MCF 10A (cell line): ENCODE measurements around the gene SURF1. TPM values are rescaled to one million over a fixed set of nuclear protein-coding genes. Genes with fewer than 3 reads are reported as not detected.
A peak's percentile ranks its signal among the peaks of the same experiment; 100 is the strongest.

Source experiments
- BruUV-seq: library from RNA; stranded (reverse); fragments of 400-500 nt; replicated peaks from 2 replicates; lab custom pipeline; 2021; lab: Mats Ljungman, UMichigan
- CTCF ChIA-PET: fragments of 300-600 bp; sonication (Branson Sonifier 250); formaldehyde crosslinking; extraction: SDS; loops from one replicate; lab custom pipeline; 2021; ENCODE audit warnings: antibody characterized with exemption, inconsistent platforms; lab: Yijun Ruan, JAX
- POLR2A ChIA-PET: fragments of 300-600, 350-650 bp; sonication (Branson Sonifier 250); formaldehyde crosslinking; extraction: SDS; loops from one replicate; lab custom pipeline; 2020; ENCODE audit warnings: antibody characterized with exemption, inconsistent platforms; lab: Yijun Ruan, JAX
- DNase-seq: peaks from one replicate; pipeline ENCODE4 v3.0.0-alpha.2; 2018; ENCODE audit not compliant: unreplicated experiment
- H3K27ac Mint-ChIP-seq: one replicate; pipeline ENCODE4 v1.8.0; 2022; ENCODE audit warnings: mild to moderate bottlenecking, low read depth, mixed read lengths; ENCODE audit not compliant: unreplicated experiment
- H3K27me3 Mint-ChIP-seq: one replicate; pipeline ENCODE4 v1.8.0; 2022; ENCODE audit warnings: mixed read lengths; ENCODE audit not compliant: insufficient read depth, unreplicated experiment
- H3K36me3 Mint-ChIP-seq: one replicate; pipeline ENCODE4 v1.8.0; 2022; ENCODE audit warnings: mild to moderate bottlenecking, moderate library complexity, mixed read lengths; ENCODE audit not compliant: insufficient read depth, unreplicated experiment
- H3K4me1 Mint-ChIP-seq: one replicate; pipeline ENCODE4 v1.8.0; 2022; ENCODE audit warnings: mixed read lengths; ENCODE audit not compliant: insufficient read depth, unreplicated experiment
- H3K4me3 Mint-ChIP-seq: one replicate; pipeline ENCODE4 v1.8.0; 2022; ENCODE audit warnings: mild to moderate bottlenecking, moderate library complexity, mixed read lengths; ENCODE audit not compliant: unreplicated experiment
- H3K9me3 Mint-ChIP-seq: one replicate; pipeline ENCODE4 v1.8.0; 2022; ENCODE audit warnings: mixed read lengths; ENCODE audit not compliant: unreplicated experiment
- intact Hi-C: fragments of 100-400 bp; cut with micrococcal nuclease; formaldehyde crosslinking; loops from 2 replicates; pipeline ENCODE4 v1.14.1; 2022
- total RNA-seq: library from RNA; stranded (reverse); gene quantifications from 2 replicates; pipeline ENCODE4 v1.2.3, GENCODE V29; 2022
- TF ChIP-seq, protein P1 (sequence below): fragments of 200-600 bp; IDR thresholded peaks from one replicate; pipeline ENCODE4 v1.8.0; 2022; ENCODE audit warnings: antibody characterized with exemption, mild to moderate bottlenecking; ENCODE audit not compliant: unreplicated experiment

The SURF1 gene
- total RNA-seq, 1 experiment from 2014 or later, result 31.2 TPM

GRCh38 chr9:133369422-133369821, 13.1 kb upstream of the SURF1 start:
- CTCF ChIA-PET, result no interaction called here
- no peak for DNase-seq
- intact Hi-C loops, result no loop called here
- Mint-ChIP-seq H3K4me1 (peaks cover 34% of the 10 kb centered on the region), H3K9me3 (no peaks in the 10 kb centered on the region), H3K36me3 (peaks cover 75% of the 10 kb centered on the region), H3K4me3 (no peak overlapping the region), H3K27ac (peak overlapping the region; percentile 70), H3K27me3 (no peaks in the 10 kb centered on the region)
- BruUV-seq, result no TSS peak
- TF ChIP-seq, protein P1, sequence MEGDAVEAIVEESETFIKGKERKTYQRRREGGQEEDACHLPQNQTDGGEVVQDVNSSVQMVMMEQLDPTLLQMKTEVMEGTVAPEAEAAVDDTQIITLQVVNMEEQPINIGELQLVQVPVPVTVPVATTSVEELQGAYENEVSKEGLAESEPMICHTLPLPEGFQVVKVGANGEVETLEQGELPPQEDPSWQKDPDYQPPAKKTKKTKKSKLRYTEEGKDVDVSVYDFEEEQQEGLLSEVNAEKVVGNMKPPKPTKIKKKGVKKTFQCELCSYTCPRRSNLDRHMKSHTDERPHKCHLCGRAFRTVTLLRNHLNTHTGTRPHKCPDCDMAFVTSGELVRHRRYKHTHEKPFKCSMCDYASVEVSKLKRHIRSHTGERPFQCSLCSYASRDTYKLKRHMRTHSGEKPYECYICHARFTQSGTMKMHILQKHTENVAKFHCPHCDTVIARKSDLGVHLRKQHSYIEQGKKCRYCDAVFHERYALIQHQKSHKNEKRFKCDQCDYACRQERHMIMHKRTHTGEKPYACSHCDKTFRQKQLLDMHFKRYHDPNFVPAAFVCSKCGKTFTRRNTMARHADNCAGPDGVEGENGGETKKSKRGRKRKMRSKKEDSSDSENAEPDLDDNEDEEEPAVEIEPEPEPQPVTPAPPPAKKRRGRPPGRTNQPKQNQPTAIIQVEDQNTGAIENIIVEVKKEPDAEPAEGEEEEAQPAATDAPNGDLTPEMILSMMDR, result no peak
- POLR2A ChIA-PET, result interaction anchor here (1.0 to 6.4 kb wide), 3 partner anchors 14 to 21 kb away, joined by 4 to 65 read pairs (median 5); partner anchors contain the start of genes MED22, RPL7A, SURF1 and SURF2

DNA sequence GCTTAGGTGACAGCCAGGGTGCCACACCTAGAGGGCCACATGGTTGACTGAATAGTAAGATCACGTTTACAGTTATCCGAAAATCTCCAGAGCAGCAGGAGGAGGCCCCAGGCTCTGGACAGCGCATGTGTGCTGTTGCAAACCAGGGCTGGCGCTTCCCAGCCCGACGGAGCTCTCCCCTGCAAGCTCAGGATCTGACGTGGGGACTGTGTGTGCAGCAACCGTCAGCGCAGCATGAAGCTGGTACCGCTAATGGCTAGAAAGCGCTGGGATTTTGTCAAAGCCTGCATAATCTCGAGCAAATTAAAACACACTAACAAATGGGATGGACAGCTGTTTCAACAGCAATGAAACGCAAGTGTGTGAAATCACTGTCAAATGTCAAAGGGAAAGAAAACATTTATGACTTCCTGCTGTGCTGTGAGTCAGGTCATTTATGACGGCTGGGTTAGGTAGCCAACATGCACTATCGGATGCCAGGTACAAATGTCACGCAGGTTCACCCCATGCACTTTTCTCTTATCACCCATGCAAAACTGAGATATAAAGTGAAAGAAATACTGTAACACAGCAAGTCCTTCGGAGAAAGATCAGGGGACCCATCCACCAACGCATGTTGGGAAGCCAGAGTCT, 12.1 kb upstream of the SURF1 start:
- H3K4me1 Mint-ChIP-seq, result peaks cover 33% of the 10 kb centered on the region
- no peaks in the 10 kb centered on the region for H3K27me3 Mint-ChIP-seq
- no peak overlapping the region for H3K27ac Mint-ChIP-seq
- H3K4me3 Mint-ChIP-seq, result no peak overlapping the region
- ChIA-PET CTCF (no interaction called here), POLR2A (interaction anchor here (0.7 to 1.0 kb wide), 2 partner anchors 20 to 30 kb away, joined by 3 to 4 read pairs; partner anchors contain the start of genes MED22 and RPL7A)
- DNase-seq, result no peak
- no TSS peak for BruUV-seq
- intact Hi-C loops, result no loop called here
- TF ChIP-seq, protein P1, result no peak
- no peaks in the 10 kb centered on the region for H3K9me3 Mint-ChIP-seq
- peaks cover 75% of the 10 kb centered on the region for H3K36me3 Mint-ChIP-seq

GRCh38 chr9:133367778-133368177, 11.5 kb upstream of the SURF1 start:
- no peaks in the 10 kb centered on the region for H3K9me3 Mint-ChIP-seq
- DNase-seq, result no peak
- peaks cover 33% of the 10 kb centered on the region for H3K4me1 Mint-ChIP-seq
- peaks cover 75% of the 10 kb centered on the region for H3K36me3 Mint-ChIP-seq
- no peak overlapping the region for H3K27ac Mint-ChIP-seq
- H3K4me3 Mint-ChIP-seq, result no peak overlapping the region
- ChIA-PET POLR2A (interaction anchor here (1.1 kb wide), 1 partner anchor 16 kb away, joined by 3 read pairs; no protein-coding TSS in a partner anchor), CTCF (no interaction called here)
- TF ChIP-seq, protein P1, result no peak
- intact Hi-C loops, result no loop called here
- no peaks in the 10 kb centered on the region for H3K27me3 Mint-ChIP-seq
- BruUV-seq, result no TSS peak

GRCh38 chr9:133367221-133367620, 10.9 kb upstream of the SURF1 start:
- Mint-ChIP-seq H3K4me3 (no peak overlapping the region), H3K27ac (no peak overlapping the region), H3K9me3 (no peaks in the 10 kb centered on the region), H3K36me3 (peaks cover 75% of the 10 kb centered on the region), H3K27me3 (no peaks in the 10 kb centered on the region), H3K4me1 (peaks cover 33% of the 10 kb centered on the region)
- POLR2A ChIA-PET, result interaction anchor here (1.1 to 2.5 kb wide), 3 partner anchors 8 to 16 kb away, joined by 3 to 8 read pairs (median 6); partner anchors contain the start of genes SURF1 and SURF2
- intact Hi-C loops, result no loop called here
- no peak for DNase-seq
- BruUV-seq, result no TSS peak
- TF ChIP-seq, protein P1, result no peak
- CTCF ChIA-PET, result interaction anchor here (1.0 to 1.4 kb wide), 2 partner anchors 10 to 33 kb away, joined by 3 read pairs; no protein-coding TSS in a partner anchor
